ENCODE measurements around the gene OOSP2.
"Not testable (repeated sequence)": the region's sequence is repeated elsewhere in the genome, so short reads cannot be mapped to it uniquely, and the experiment has no call there.

GRCh38 chr11:60050422-60050821, 10.2 kb downstream of the OOSP2 start:
- not testable (repeated sequence) for TF ChIP-seq NR2F2 (IDR thresholded peaks at IDR 0.05; ENCODE audit: borderline replicate concordance, low read depth); EP300 (IDR thresholded peaks at IDR 0.05; ENCODE audit: low read depth in 2 of 2, low read length in 2 of 2); EP300 (CRISPR knock-in tag; IDR thresholded peaks at IDR 0.05; ENCODE audit: borderline replicate concordance); TAF1 (CRISPR knock-in tag; IDR thresholded peaks at IDR 0.05); CTCF (CRISPR knock-in tag; IDR thresholded peaks at IDR 0.05)

Data from HepG2 (cell line).